ENCODE measurements around the gene RAET1G.
A peak's percentile ranks its signal among the peaks of the same experiment; 100 is the strongest.
"Not testable (repeated sequence)": the region's sequence is repeated elsewhere in the genome, so short reads cannot be mapped to it uniquely, and the experiment has no call there.

Gene RAET1G

GRCh38 chr6:149935668-149936067 is 12.7 kb upstream of the RAET1G start:
- FAIRE-seq (no peak), DNase-seq (ENCODE audit: extremely low spot score, insufficient read length, low read depth) (no peak)

GRCh38 chr6:149935246-149935645 is 12.3 kb upstream of the RAET1G start:
- DNase-seq (ENCODE audit: extremely low spot score, insufficient read length, low read depth) (no peak), FAIRE-seq (no peak)

- FAIRE-seq: peak; percentile 76
Measured at GRCh38 chr6:149934249-149935156, 11.6 kb upstream of the RAET1G start.

GRCh38 chr6:149933461-149933860 is 10.5 kb upstream of the RAET1G start:
- DNase-seq (ENCODE audit: extremely low spot score, insufficient read length, low read depth) (no peak), FAIRE-seq (no peak)

More at GRCh38 chr6:149934249-149935156, 11.6 kb upstream of the RAET1G start:
- no peak for DNase-seq (ENCODE audit: extremely low spot score, insufficient read length, low read depth)

GRCh38 chr6:149933036-149933435 is 10.1 kb upstream of the RAET1G start:
- FAIRE-seq (no peak), DNase-seq (ENCODE audit: extremely low spot score, insufficient read length, low read depth) (no peak)

GRCh38 chr6:149931501-149931900 is 8.6 kb upstream of the RAET1G start:
- DNase-seq (ENCODE audit: extremely low spot score, insufficient read length, low read depth) (no peak), FAIRE-seq (no peak)

GRCh38 chr6:149929422-149929821 is 6.5 kb upstream of the RAET1G start:
- no peak for FAIRE-seq
- DNase-seq (ENCODE audit: extremely low spot score, insufficient read length, low read depth): no peak

GRCh38 chr6:149927025-149927424 is 4.1 kb upstream of the RAET1G start:
- not testable (repeated sequence) for FAIRE-seq; DNase-seq (ENCODE audit: extremely low spot score, insufficient read length, low read depth)

- no peak for DNase-seq (ENCODE audit: extremely low spot score, insufficient read length, low read depth)
Measured at GRCh38 chr6:149925974-149926777, 3.3 kb upstream of the RAET1G start.

GRCh38 chr6:149925253-149925973 is 2.5 kb upstream of the RAET1G start:
- no peak for DNase-seq (ENCODE audit: extremely low spot score, insufficient read length, low read depth)

More at GRCh38 chr6:149925974-149926777, 3.3 kb upstream of the RAET1G start:
- FAIRE-seq: peak; percentile 65

GRCh38 chr6:149924933-149925252 is 2.0 kb upstream of the RAET1G start:
- no peak for FAIRE-seq

More at GRCh38 chr6:149925253-149925973, 2.5 kb upstream of the RAET1G start:
- no peak for FAIRE-seq

GRCh38 chr6:149924206-149924932 is 1.4 kb upstream of the RAET1G start:
- FAIRE-seq (no peak), DNase-seq (ENCODE audit: extremely low spot score, insufficient read length, low read depth) (no peak)

More at GRCh38 chr6:149924933-149925252, 2.0 kb upstream of the RAET1G start:
- no peak for DNase-seq (ENCODE audit: extremely low spot score, insufficient read length, low read depth)

GRCh38 chr6:149923327-149923986 is 536 bp upstream of the RAET1G start:
- DNase-seq (ENCODE audit: extremely low spot score, insufficient read length, low read depth) (no peak), FAIRE-seq (no peak)

GRCh38 chr6:149922091-149922490 is 830 bp downstream of the RAET1G start:
- FAIRE-seq: not testable (repeated sequence)

GRCh38 chr6:149921361-149921760 is 1.6 kb downstream of the RAET1G start:
- DNase-seq (ENCODE audit: extremely low spot score, insufficient read length, low read depth): no peak
- no peak for FAIRE-seq

More at GRCh38 chr6:149922091-149922490, 830 bp downstream of the RAET1G start:
- DNase-seq (ENCODE audit: extremely low spot score, insufficient read length, low read depth): not testable (repeated sequence)

- DNase-seq (ENCODE audit: extremely low spot score, insufficient read length, low read depth): no peak
- no peak for FAIRE-seq
Measured at GRCh38 chr6:149919834-149920225, 3.1 kb downstream of the RAET1G start.

GRCh38 chr6:149919126-149919833 is 3.6 kb downstream of the RAET1G start:
- not testable (repeated sequence) for DNase-seq (ENCODE audit: extremely low spot score, insufficient read length, low read depth); FAIRE-seq

GRCh38 chr6:149918151-149918905 is 4.6 kb downstream of the RAET1G start:
- FAIRE-seq (no peak), DNase-seq (ENCODE audit: extremely low spot score, insufficient read length, low read depth) (no peak)
